ENCODE results near the gene OR6X1.

The OR6X1 gene

GRCh38 chr11:123754101-123754568 is at the start of gene OR6X1:
TSS of gene OR6X1 (minus strand) at chr11:123754518. CDS start at chr11:123754518, 0 bp downstream.
- no peak for DNase-seq

GRCh38 chr11:123801765-123802164 is 47.4 kb upstream of the OR6X1 start:
- no peak for DNase-seq

- no peak for DNase-seq
These were observed 45.7 kb upstream of the OR6X1 start for GRCh38 chr11:123800036-123800435.

- no peak for DNase-seq
These were observed 45.1 kb upstream of the OR6X1 start for GRCh38 chr11:123799438-123799837.

- no peak for DNase-seq
These were observed 44.4 kb upstream of the OR6X1 start for GRCh38 chr11:123798513-123799252.

GRCh38 chr11:123798079-123798478 is 43.8 kb upstream of the OR6X1 start:
- DNase-seq: no peak

GRCh38 chr11:123797541-123797940 is 43.2 kb upstream of the OR6X1 start:
- DNase-seq: no peak

GRCh38 chr11:123797114-123797513 is 42.8 kb upstream of the OR6X1 start:
- no peak for DNase-seq

- DNase-seq: no peak
These were observed 41.9 kb upstream of the OR6X1 start for GRCh38 chr11:123796226-123796625.

- DNase-seq: no peak
These were observed 29.2 kb upstream of the OR6X1 start for GRCh38 chr11:123783536-123783935.

GRCh38 chr11:123778511-123778910 is 24.2 kb upstream of the OR6X1 start:
- no peak for DNase-seq

- DNase-seq: no peak
These were observed 21.6 kb upstream of the OR6X1 start for GRCh38 chr11:123775715-123776549.

- no peak for DNase-seq
These were observed 21.0 kb upstream of the OR6X1 start for GRCh38 chr11:123775289-123775688.

- no peak for DNase-seq
These were observed 19.6 kb upstream of the OR6X1 start for GRCh38 chr11:123773959-123774358.

GRCh38 chr11:123773026-123773425 is 18.7 kb upstream of the OR6X1 start:
- DNase-seq: no peak

GRCh38 chr11:123771664-123772063 is 17.3 kb upstream of the OR6X1 start:
- DNase-seq: no peak

- no peak for DNase-seq
These were observed 16.4 kb upstream of the OR6X1 start for GRCh38 chr11:123770712-123771111.

GRCh38 chr11:123765601-123766000 is 11.3 kb upstream of the OR6X1 start:
- DNase-seq: no peak

GRCh38 chr11:123762422-123762821 is 8.1 kb upstream of the OR6X1 start:
- DNase-seq: no peak

GRCh38 chr11:123760894-123761293 is 6.6 kb upstream of the OR6X1 start:
- no peak for DNase-seq

- no peak for DNase-seq
These were observed 3.7 kb upstream of the OR6X1 start for GRCh38 chr11:123757976-123758375.

- DNase-seq: no peak
These were observed 1.5 kb upstream of the OR6X1 start for GRCh38 chr11:123755813-123756212.

GRCh38 chr11:123755344-123755743 is 1.0 kb upstream of the OR6X1 start:
- no peak for DNase-seq

- no peak for DNase-seq
These were observed 1.2 kb downstream of the OR6X1 start for GRCh38 chr11:123753110-123753509.
